Measurements from ENCODE around the gene SLC25A34. TPM values are rescaled to one million over a fixed set of nuclear protein-coding genes. Genes with fewer than 3 reads are reported as not detected.

SLC25A34 gene
- total RNA-seq, 1 donor from 2014 or later = 3.3 TPM

DNA sequence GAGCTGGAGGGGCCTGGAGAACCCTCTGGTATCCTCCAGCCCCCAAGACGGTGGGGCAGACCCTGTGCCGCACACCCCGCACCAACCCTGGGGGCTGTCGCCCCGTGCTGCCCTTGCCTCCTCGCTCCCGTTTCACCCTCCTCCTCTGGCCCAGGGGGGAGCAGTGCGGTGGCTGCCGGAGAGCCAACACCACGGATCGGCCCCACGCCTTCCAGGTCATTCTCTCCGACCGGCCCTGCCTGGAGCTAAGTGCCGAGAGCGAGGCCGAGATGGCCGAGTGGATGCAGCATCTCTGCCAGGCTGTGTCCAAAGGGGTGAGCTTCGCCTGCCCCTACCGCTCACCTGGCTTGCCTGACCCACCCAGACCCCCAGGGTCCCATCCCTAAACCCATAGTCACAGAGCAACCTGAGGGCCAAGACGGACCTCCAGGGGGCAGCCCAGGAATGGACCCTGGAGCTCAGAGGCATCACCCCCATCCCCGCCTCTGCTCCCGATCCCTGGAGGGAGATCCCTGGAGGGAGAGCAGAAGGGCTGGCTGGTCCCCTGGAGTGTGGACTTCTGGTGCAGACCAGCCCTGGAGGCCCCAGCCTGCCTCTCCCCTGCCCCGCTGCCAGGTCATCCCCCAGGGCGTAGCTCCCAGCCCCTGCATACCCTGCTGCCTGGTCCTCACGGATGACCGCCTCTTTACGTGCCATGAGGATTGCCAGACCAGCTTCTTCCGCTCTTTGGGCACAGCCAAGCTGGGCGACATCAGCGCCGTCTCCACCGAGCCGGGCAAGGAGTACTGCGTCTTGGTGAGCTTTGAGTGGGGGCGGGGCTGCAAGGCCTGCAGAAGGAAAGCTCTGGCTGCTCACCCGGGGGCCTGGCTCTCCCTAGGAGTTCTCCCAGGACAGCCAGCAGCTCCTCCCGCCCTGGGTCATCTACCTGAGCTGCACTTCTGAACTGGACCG is 4.0 kb upstream of the SLC25A34 start:
- TF ChIP-seq, protein P1, sequence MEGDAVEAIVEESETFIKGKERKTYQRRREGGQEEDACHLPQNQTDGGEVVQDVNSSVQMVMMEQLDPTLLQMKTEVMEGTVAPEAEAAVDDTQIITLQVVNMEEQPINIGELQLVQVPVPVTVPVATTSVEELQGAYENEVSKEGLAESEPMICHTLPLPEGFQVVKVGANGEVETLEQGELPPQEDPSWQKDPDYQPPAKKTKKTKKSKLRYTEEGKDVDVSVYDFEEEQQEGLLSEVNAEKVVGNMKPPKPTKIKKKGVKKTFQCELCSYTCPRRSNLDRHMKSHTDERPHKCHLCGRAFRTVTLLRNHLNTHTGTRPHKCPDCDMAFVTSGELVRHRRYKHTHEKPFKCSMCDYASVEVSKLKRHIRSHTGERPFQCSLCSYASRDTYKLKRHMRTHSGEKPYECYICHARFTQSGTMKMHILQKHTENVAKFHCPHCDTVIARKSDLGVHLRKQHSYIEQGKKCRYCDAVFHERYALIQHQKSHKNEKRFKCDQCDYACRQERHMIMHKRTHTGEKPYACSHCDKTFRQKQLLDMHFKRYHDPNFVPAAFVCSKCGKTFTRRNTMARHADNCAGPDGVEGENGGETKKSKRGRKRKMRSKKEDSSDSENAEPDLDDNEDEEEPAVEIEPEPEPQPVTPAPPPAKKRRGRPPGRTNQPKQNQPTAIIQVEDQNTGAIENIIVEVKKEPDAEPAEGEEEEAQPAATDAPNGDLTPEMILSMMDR (conservative IDR thresholded peaks at IDR 0.05) = no peak
- no peak overlapping the region for H3K4me3 Mint-ChIP-seq
- H3K27me3 Mint-ChIP-seq (ENCODE audit: low read depth) = no peaks in the 10 kb centered on the region
- H3K27ac Mint-ChIP-seq (ENCODE audit: unreplicated experiment) = no peak overlapping the region
- H3K4me1 Mint-ChIP-seq = no peaks in the 10 kb centered on the region
- no peak for DNase-seq (ENCODE audit: low read depth, low spot score)
- H3K36me3 Mint-ChIP-seq (ENCODE audit: low read depth) = no peaks in the 10 kb centered on the region
- H3K9me3 Mint-ChIP-seq = no peaks in the 10 kb centered on the region

- no peak overlapping the region for H3K4me3 Mint-ChIP-seq
- no peaks in the 10 kb centered on the region for H3K27me3 Mint-ChIP-seq (ENCODE audit: low read depth)
- H3K4me1 Mint-ChIP-seq = no peaks in the 10 kb centered on the region
- H3K9me3 Mint-ChIP-seq = no peaks in the 10 kb centered on the region
- TF ChIP-seq, protein P1 (conservative IDR thresholded peaks at IDR 0.05) = no peak
- no peak overlapping the region for H3K27ac Mint-ChIP-seq (ENCODE audit: unreplicated experiment)
- DNase-seq (ENCODE audit: low read depth, low spot score) = no peak
- H3K36me3 Mint-ChIP-seq (ENCODE audit: low read depth) = no peaks in the 10 kb centered on the region
Observed at GRCh38 chr1:15732686-15733081, 3.4 kb upstream of the SLC25A34 start.

- H3K27ac Mint-ChIP-seq (ENCODE audit: unreplicated experiment) = no peak overlapping the region
- no peaks in the 10 kb centered on the region for H3K36me3 Mint-ChIP-seq (ENCODE audit: low read depth)
- no peak for DNase-seq (ENCODE audit: low read depth, low spot score)
- no peak overlapping the region for H3K4me3 Mint-ChIP-seq
- TF ChIP-seq, protein P1 (conservative IDR thresholded peaks at IDR 0.05) = no peak
- no peaks in the 10 kb centered on the region for H3K4me1 Mint-ChIP-seq
- no peaks in the 10 kb centered on the region for H3K27me3 Mint-ChIP-seq (ENCODE audit: low read depth)
- no peaks in the 10 kb centered on the region for H3K9me3 Mint-ChIP-seq
Observed at GRCh38 chr1:15733218-15733725, 2.8 kb upstream of the SLC25A34 start.

DNA sequence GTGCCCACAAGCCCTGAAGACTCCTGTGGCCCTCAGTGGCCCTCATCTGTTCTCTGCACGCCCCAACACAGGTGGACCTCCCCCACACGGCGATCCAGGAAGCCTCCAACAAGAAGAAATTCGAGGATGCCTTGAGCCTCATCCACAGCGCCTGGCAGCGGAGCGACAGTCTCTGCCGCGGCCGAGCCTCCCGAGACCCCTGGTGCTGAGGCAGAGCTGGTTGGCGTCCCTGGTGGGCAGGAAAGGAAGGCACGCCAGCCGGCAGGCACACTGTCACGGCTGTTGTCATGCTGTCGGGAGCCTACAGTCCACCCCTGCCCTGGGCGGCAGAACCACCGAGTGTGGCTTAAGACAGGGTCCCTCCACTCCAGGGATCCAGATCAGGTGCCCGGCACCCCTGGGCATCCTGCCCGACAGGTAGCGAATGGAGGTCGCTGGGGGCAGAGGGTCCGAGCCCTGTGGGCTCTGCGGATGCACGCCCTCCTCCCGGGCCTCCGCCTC is 2.3 kb upstream of the SLC25A34 start:
- no peak overlapping the region for H3K4me3 Mint-ChIP-seq
- no peaks in the 10 kb centered on the region for H3K27me3 Mint-ChIP-seq (ENCODE audit: low read depth)
- no peaks in the 10 kb centered on the region for H3K36me3 Mint-ChIP-seq (ENCODE audit: low read depth)
- TF ChIP-seq, protein P1 (conservative IDR thresholded peaks at IDR 0.05) = no peak
- no peaks in the 10 kb centered on the region for H3K9me3 Mint-ChIP-seq
- no peaks in the 10 kb centered on the region for H3K4me1 Mint-ChIP-seq
- H3K27ac Mint-ChIP-seq (ENCODE audit: unreplicated experiment) = no peak overlapping the region
- no peak for DNase-seq (ENCODE audit: low read depth, low spot score)

- H3K27ac Mint-ChIP-seq (ENCODE audit: unreplicated experiment) = no peak overlapping the region
- TF ChIP-seq, protein P1 (conservative IDR thresholded peaks at IDR 0.05) = no peak
- no peaks in the 10 kb centered on the region for H3K9me3 Mint-ChIP-seq
Observed at GRCh38 chr1:15734296-15734695, 1.8 kb upstream of the SLC25A34 start.

More at GRCh38 chr1:15734296-15734695, 1.8 kb upstream of the SLC25A34 start:
- Mint-ChIP-seq H3K36me3 (ENCODE audit: low read depth) (no peaks in the 10 kb centered on the region), H3K27me3 (ENCODE audit: low read depth) (no peaks in the 10 kb centered on the region), H3K4me3 (no peak overlapping the region), H3K4me1 (no peaks in the 10 kb centered on the region)
- DNase-seq (ENCODE audit: low read depth, low spot score) = no peak

Measured in neural crest cell (in vitro differentiated cells).